ENCODE measurements around the gene ARHGEF7. TPM values are rescaled to one million over a fixed set of nuclear protein-coding genes. Genes with fewer than 3 reads are reported as not detected.

ARHGEF7 gene
- total and polyA plus RNA-seq, 2 experiments from 2014 or later, result 23.6 to 58.9 TPM

DNA sequence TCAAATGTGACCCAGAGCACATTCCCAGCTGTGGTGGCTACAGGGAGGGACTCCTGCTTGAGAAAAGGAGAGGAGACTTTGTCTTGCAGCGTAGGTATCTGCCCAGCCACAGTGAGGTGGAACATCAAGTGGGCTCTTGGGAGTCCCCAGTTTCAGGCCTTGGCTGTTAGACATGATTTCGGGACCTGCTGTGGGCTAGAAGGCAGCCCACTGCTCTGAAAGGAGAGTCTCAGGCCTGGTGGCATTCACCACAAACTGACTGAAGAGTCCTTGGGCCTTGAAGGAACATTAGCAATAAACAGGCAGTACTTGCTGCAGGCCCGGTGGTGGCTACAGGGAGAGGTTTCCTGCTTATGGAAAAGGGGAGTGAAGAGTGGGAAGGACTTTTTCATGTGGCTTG lies 143.5 kb downstream of the ARHGEF7 start (continued):
- TF ChIP-seq, protein P1, sequence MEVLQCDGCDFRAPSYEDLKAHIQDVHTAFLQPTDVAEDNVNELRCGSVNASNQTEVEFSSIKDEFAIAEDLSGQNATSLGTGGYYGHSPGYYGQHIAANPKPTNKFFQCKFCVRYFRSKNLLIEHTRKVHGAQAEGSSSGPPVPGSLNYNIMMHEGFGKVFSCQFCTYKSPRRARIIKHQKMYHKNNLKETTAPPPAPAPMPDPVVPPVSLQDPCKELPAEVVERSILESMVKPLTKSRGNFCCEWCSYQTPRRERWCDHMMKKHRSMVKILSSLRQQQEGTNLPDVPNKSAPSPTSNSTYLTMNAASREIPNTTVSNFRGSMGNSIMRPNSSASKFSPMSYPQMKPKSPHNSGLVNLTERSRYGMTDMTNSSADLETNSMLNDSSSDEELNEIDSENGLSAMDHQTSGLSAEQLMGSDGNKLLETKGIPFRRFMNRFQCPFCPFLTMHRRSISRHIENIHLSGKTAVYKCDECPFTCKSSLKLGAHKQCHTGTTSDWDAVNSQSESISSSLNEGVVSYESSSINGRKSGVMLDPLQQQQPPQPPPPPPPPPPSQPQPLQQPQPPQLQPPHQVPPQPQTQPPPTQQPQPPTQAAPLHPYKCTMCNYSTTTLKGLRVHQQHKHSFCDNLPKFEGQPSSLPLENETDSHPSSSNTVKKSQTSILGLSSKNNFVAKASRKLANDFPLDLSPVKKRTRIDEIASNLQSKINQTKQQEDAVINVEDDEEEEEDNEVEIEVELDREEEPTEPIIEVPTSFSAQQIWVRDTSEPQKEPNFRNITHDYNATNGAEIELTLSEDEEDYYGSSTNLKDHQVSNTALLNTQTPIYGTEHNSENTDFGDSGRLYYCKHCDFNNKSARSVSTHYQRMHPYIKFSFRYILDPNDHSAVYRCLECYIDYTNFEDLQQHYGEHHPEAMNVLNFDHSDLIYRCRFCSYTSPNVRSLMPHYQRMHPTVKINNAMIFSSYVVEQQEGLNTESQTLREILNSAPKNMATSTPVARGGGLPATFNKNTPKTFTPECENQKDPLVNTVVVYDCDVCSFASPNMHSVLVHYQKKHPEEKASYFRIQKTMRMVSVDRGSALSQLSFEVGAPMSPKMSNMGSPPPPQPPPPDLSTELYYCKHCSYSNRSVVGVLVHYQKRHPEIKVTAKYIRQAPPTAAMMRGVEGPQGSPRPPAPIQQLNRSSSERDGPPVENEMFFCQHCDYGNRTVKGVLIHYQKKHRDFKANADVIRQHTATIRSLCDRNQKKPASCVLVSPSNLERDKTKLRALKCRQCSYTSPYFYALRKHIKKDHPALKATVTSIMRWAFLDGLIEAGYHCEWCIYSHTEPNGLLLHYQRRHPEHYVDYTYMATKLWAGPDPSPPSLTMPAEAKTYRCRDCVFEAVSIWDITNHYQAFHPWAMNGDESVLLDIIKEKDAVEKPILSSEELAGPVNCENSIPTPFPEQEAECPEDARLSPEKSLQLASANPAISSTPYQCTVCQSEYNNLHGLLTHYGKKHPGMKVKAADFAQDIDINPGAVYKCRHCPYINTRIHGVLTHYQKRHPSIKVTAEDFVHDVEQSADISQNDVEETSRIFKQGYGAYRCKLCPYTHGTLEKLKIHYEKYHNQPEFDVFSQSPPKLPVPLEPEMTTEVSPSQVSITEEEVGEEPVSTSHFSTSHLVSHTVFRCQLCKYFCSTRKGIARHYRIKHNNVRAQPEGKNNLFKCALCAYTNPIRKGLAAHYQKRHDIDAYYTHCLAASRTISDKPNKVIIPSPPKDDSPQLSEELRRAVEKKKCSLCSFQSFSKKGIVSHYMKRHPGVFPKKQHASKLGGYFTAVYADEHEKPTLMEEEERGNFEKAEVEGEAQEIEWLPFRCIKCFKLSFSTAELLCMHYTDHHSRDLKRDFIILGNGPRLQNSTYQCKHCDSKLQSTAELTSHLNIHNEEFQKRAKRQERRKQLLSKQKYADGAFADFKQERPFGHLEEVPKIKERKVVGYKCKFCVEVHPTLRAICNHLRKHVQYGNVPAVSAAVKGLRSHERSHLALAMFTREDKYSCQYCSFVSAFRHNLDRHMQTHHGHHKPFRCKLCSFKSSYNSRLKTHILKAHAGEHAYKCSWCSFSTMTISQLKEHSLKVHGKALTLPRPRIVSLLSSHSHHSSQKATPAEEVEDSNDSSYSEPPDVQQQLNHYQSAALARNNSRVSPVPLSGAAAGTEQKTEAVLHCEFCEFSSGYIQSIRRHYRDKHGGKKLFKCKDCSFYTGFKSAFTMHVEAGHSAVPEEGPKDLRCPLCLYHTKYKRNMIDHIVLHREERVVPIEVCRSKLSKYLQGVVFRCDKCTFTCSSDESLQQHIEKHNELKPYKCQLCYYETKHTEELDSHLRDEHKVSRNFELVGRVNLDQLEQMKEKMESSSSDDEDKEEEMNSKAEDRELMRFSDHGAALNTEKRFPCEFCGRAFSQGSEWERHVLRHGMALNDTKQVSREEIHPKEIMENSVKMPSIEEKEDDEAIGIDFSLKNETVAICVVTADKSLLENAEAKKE (CRISPR knock-in tag; IDR thresholded peaks at IDR 0.05), result no peak
- no peak for TF ChIP-seq JUNB (IDR thresholded peaks at IDR 0.05; ENCODE audit: unreplicated experiment)

DNA sequence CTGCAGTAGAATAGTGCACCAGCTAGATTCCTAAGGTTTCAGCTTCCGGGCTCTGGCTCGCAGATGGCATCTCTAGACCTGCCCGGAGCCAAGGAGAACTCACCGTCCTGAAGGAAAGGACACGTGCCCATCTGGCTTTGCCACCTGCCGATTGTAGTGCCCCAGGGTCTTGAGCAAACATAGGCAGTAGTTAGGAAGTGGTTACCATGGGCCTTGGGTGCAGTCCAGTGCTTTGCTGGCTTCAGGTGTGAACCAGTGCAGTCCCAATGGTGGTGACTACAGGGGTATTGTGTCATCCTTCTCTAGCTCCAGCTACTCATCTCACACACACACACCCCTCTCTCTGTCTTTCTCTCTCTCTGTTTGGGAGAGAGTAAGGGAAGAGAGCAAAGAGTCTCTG lies 143.9 kb downstream of the ARHGEF7 start:
- Histone ChIP-seq H3K27ac (ENCODE audit: low read depth) (no peak overlapping the region), H3K79me2 (replicated peaks; ENCODE audit: insufficient read depth) (peaks cover 13% of the 10 kb centered on the region), H3K4me1 (ENCODE audit: insufficient read depth) (no peaks in the 10 kb centered on the region), H3K4me3 (no peak overlapping the region), H3K27me3 (ENCODE audit: insufficient read depth) (no peaks in the 10 kb centered on the region), H2AFZ (no peak overlapping the region), H3F3A (replicated peaks; ENCODE audit: low read depth) (no peaks in the 10 kb centered on the region), H4K20me1 (replicated peaks; ENCODE audit: insufficient read depth) (peaks cover 5% of the 10 kb centered on the region; the same call in 1 of the 2 replicates), H3K9me2 (ENCODE audit: insufficient read depth) (no peaks in the 10 kb centered on the region), H3K4me2 (no peak overlapping the region), H3K36me3 (ENCODE audit: insufficient read depth) (no peaks in the 10 kb centered on the region)
- Mint-ChIP-seq H3K4me3 (no peak overlapping the region), H3K4me1 (no peaks in the 10 kb centered on the region; the same call in 2 of the 3 replicates), H3K9me3 (no peaks in the 10 kb centered on the region), H3K27ac (no peak overlapping the region), H3K27me3 (ENCODE audit: insufficient read depth, low read depth, poor library complexity) (no peaks in the 10 kb centered on the region), H3K36me3 (ENCODE audit: low read depth) (peaks cover 33% of the 10 kb centered on the region)
- DNase-seq (ENCODE audit: low spot score), result no peak
- no peak for ATAC-seq
- TF ChIP-seq, protein P1 (CRISPR knock-in tag; IDR thresholded peaks at IDR 0.05), result no peak
- TF ChIP-seq ZNF331 (CRISPR knock-in tag; IDR thresholded peaks at IDR 0.05; ENCODE audit: low read depth) (no peak), STAT1 (IDR thresholded peaks at IDR 0.05; ENCODE audit: unreplicated experiment) (no peak), CREB1 (CRISPR knock-in tag; IDR thresholded peaks at IDR 0.05; ENCODE audit: low read depth) (no peak), ZNF114 (CRISPR knock-in tag; IDR thresholded peaks at IDR 0.05) (no peak), JUNB (IDR thresholded peaks at IDR 0.05; ENCODE audit: unreplicated experiment) (no peak), EZH2 (IDR thresholded peaks at IDR 0.05; ENCODE audit: low read depth, unreplicated experiment) (no peak)
- TF ChIP-seq, protein P2, sequence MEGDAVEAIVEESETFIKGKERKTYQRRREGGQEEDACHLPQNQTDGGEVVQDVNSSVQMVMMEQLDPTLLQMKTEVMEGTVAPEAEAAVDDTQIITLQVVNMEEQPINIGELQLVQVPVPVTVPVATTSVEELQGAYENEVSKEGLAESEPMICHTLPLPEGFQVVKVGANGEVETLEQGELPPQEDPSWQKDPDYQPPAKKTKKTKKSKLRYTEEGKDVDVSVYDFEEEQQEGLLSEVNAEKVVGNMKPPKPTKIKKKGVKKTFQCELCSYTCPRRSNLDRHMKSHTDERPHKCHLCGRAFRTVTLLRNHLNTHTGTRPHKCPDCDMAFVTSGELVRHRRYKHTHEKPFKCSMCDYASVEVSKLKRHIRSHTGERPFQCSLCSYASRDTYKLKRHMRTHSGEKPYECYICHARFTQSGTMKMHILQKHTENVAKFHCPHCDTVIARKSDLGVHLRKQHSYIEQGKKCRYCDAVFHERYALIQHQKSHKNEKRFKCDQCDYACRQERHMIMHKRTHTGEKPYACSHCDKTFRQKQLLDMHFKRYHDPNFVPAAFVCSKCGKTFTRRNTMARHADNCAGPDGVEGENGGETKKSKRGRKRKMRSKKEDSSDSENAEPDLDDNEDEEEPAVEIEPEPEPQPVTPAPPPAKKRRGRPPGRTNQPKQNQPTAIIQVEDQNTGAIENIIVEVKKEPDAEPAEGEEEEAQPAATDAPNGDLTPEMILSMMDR (conservative IDR thresholded peaks at IDR 0.05; ENCODE audit: low read depth in 2 of 2), result no peak

Data from GM23338 (cell line).